Measurements from ENCODE around the gene SYT1. TPM values are rescaled to one million over a fixed set of nuclear protein-coding genes. Genes with fewer than 3 reads are reported as not detected.

The SYT1 gene
- total RNA-seq, 1 experiment from 2014 or later: 15.8 TPM

- Histone ChIP-seq H2AFZ (ENCODE audit: low read length) (no peak overlapping the region), H2BK120ac (ENCODE audit: low read depth, low read length, poor library complexity, severe bottlenecking) (no peak overlapping the region), H2BK12ac (ENCODE audit: insufficient read length, low read depth, low read length) (no peak overlapping the region), H3K27ac (ENCODE audit: insufficient read length, low read depth, low read length) (no peak overlapping the region), H3K23me2 (ENCODE audit: insufficient read length, low read depth, low read length, poor library complexity, severe bottlenecking) (no peaks in the 10 kb centered on the region), H3K23ac (ENCODE audit: insufficient read length, low read depth, low read length) (no peak overlapping the region), H2BK5ac (ENCODE audit: insufficient read length, low read length) (no peak overlapping the region), H4K91ac (ENCODE audit: insufficient read length, low read depth, low read length) (no peak overlapping the region), H3K56ac (ENCODE audit: insufficient read length, low read depth, low read length) (no peak overlapping the region), H3K18ac (ENCODE audit: insufficient read length, low read depth, low read length) (no peak overlapping the region), H4K5ac (ENCODE audit: insufficient read length, low read depth, low read length) (no peak overlapping the region), H3K79me2 (ENCODE audit: insufficient read depth, low read length) (no peaks in the 10 kb centered on the region), H3K9ac (ENCODE audit: extremely low read depth, insufficient read length, low read length) (no peak overlapping the region), H3K4me1 (ENCODE audit: insufficient read depth, low read length) (no peaks in the 10 kb centered on the region; the same call in 1 of the 2 replicates), H3K14ac (ENCODE audit: insufficient read depth, low read length) (no peak overlapping the region), H2AK5ac (ENCODE audit: insufficient read length, low read length) (no peak overlapping the region), H3K27me3 (ENCODE audit: insufficient read depth, low read length) (no peaks in the 10 kb centered on the region), H4K20me1 (ENCODE audit: control insufficient read depth, insufficient read depth, insufficient read length) (no peaks in the 10 kb centered on the region), H2BK20ac (ENCODE audit: low read depth, low read length, poor library complexity, severe bottlenecking) (no peak overlapping the region), H3K4me2 (ENCODE audit: insufficient read depth, insufficient read length, low read length) (no peak overlapping the region), H3K9me3 (ENCODE audit: control insufficient read depth, low read depth, low read length) (no peaks in the 10 kb centered on the region), H3K4ac (ENCODE audit: low read depth, low read length) (no peak overlapping the region), H3T11ph (ENCODE audit: low read length) (no peak overlapping the region), H4K8ac (replicated peaks; ENCODE audit: insufficient read length, low read depth, low read length) (no peak overlapping the region), H2BK15ac (ENCODE audit: low read depth, low read length) (no peak overlapping the region), H3K79me1 (ENCODE audit: insufficient read depth, low read depth, low read length, poor library complexity, severe bottlenecking) (no peaks in the 10 kb centered on the region)
- no peak for TF ChIP-seq CTCF (conservative IDR thresholded peaks at IDR 0.05)
- Mint-ChIP-seq H3K4me3 (no peak overlapping the region), H3K36me3 (ENCODE audit: insufficient read depth in 1 of 3, low read depth in 3 of 3) (peaks cover 4 to 20% (median 19%) of the 10 kb centered on the region in 3 experiments; a peak in 5 of 7 replicates), H3K27ac (no peak overlapping the region), H3K27me3 (ENCODE audit: low read depth) (no peaks in the 10 kb centered on the region), H3K4me1 (peaks cover 4 to 12% of the 10 kb centered on the region in 2 experiments; a peak in 2 of 4 replicates), H3K9me3 (no peaks in the 10 kb centered on the region)
- no peak for DNase-seq
Observed at GRCh38 chr12:79298506-79298905, 433.9 kb downstream of the SYT1 start.

All from H9 (cell line).